T-cell (primary cell): Measurements from ENCODE around the gene NXPE1. TPM values are rescaled to one million over a fixed set of nuclear protein-coding genes. Genes with fewer than 3 reads are reported as not detected.
"Not testable (repeated sequence)": the region's sequence is repeated elsewhere in the genome, so short reads cannot be mapped to it uniquely, and the experiment has no call there.

Experiments
- ATAC-seq, 4 experiments: fragments of 200-7000 bp in 3 of 4; fragments of 150-1000 bp in 1 of 4; cut with Tn5 transposase; replicated peaks in 1 of 4; 1 replicate in 3 of 4; 2 replicates in 1 of 4; pipeline ENCODE4 v1.10.0; 2021; ENCODE audit warnings: moderate library complexity in 3 of 4, mild to moderate bottlenecking in 2 of 4, moderate number of reproducible peaks in 1 of 4
- CTCF ChIA-PET, 2 donors: fragments of 300-600 bp; sonication (Branson Sonifier 250); formaldehyde crosslinking; loops; one replicate each; lab custom pipeline; 2022; ENCODE audit warnings: antibody characterized with exemption in 2 of 2; lab: Charles Lee
- POLR2A ChIA-PET, 2 donors: fragments of 300-600 bp; sonication (Branson Sonifier 250); formaldehyde crosslinking; loops; one replicate each; lab custom pipeline; 2022; ENCODE audit warnings: antibody characterized with exemption in 2 of 2; lab: Charles Lee
- DNase-seq, 35 experiments: peaks; one replicate each; pipeline versions ENCODE4 v3.0.0 to v3.0.0-alpha.2; 2013 to 2023
- H3K27ac ChIP-seq: one replicate; pipeline ENCODE4 v1.5.1; 2013; ENCODE audit warnings: low read length
- H3K27me3 ChIP-seq, 2 experiments: replicated peaks in 1 of 2; 1 replicate in 1 of 2; 2 replicates in 1 of 2; pipeline versions ENCODE4 v1.6.1 to v1.7.0; 2013; ENCODE audit warnings: low read length in 1 of 2, mixed read lengths in 1 of 2; ENCODE audit not compliant: control insufficient read depth in 2 of 2, insufficient read depth in 2 of 2; ENCODE audit errors: extremely low read depth in 1 of 2
- H3K36me3 ChIP-seq, 2 donors: 1 replicate in 1 of 2; 2 replicates in 1 of 2; pipeline versions ENCODE4 v1.6.1 to v1.7.0; 2013; ENCODE audit warnings: low read length in 1 of 2; ENCODE audit not compliant: control insufficient read depth in 2 of 2, insufficient read depth in 1 of 2; ENCODE audit errors: extremely low read depth in 1 of 2
- H3K4me1 ChIP-seq, 2 experiments: 1 replicate in 1 of 2; 2 replicates in 1 of 2; pipeline versions ENCODE4 v1.6.1 to v1.7.0; 2013; ENCODE audit warnings: low read length in 2 of 2, mixed read lengths in 1 of 2; ENCODE audit not compliant: insufficient read depth in 2 of 2, control insufficient read depth in 1 of 2; ENCODE audit errors: extremely low read depth in 1 of 2
- H3K4me3 ChIP-seq, 2 donors: 1 replicate in 1 of 2; 2 replicates in 1 of 2; pipeline versions ENCODE4 v1.5.1 to v1.7.0; 2013; ENCODE audit warnings: mild to moderate bottlenecking in 2 of 2, low read length in 1 of 2, moderate library complexity in 1 of 2; ENCODE audit not compliant: control insufficient read depth in 1 of 2; ENCODE audit errors: extremely low read depth in 1 of 2
- H3K9me3 ChIP-seq: 2 replicates; pipeline ENCODE4 v1.7.0; 2013
- H3K27ac Mint-ChIP-seq, 2 donors: one replicate each; pipeline ENCODE4 v1.8.0; 2020 to 2021; ENCODE audit warnings: mild to moderate bottlenecking in 2 of 2, mixed read lengths in 2 of 2
- H3K27me3 Mint-ChIP-seq, 2 donors: one replicate each; pipeline ENCODE4 v1.8.0; 2021 to 2022; ENCODE audit warnings: mixed read lengths in 2 of 2
- H3K36me3 Mint-ChIP-seq: one replicate; pipeline ENCODE4 v1.8.0; 2021; ENCODE audit warnings: mixed read lengths
- H3K4me1 Mint-ChIP-seq, 3 donors: one replicate each; pipeline ENCODE4 v1.8.0; 2020 to 2022; ENCODE audit warnings: mixed read lengths in 3 of 3, mild to moderate bottlenecking in 1 of 3
- H3K4me3 Mint-ChIP-seq, 3 donors: one replicate each; pipeline ENCODE4 v1.8.0; 2020 to 2022; ENCODE audit warnings: mild to moderate bottlenecking in 3 of 3, mixed read lengths in 3 of 3, moderate library complexity in 3 of 3
- H3K9me3 Mint-ChIP-seq, 3 donors: one replicate each; pipeline ENCODE4 v1.8.0; 2020 to 2022; ENCODE audit warnings: mixed read lengths in 3 of 3
- WGBS: methylation state at CpG from one replicate; pipeline ENCODE4 v1.1.5; 2013; ENCODE audit warnings: missing lambda C conversion rate; ENCODE audit not compliant: insufficient coverage; 5-methylcytosine and 5-hydroxymethylcytosine counted together
- total RNA-seq, 35 experiments: library from RNA in 6 of 35; stranded (reverse) in 6 of 35; fragments of 120-200 nt in 1 of 35; gene quantifications; one replicate each; pipeline versions ENCODE4 v1.2.1 to v1.2.4 and lab custom pipeline; 2013 to 2026

The NXPE1 gene
- total RNA-seq, 5 donors from 2014 or later (not counting 1 experiment from before 2014, with no cell fraction given): not detected

DNA sequence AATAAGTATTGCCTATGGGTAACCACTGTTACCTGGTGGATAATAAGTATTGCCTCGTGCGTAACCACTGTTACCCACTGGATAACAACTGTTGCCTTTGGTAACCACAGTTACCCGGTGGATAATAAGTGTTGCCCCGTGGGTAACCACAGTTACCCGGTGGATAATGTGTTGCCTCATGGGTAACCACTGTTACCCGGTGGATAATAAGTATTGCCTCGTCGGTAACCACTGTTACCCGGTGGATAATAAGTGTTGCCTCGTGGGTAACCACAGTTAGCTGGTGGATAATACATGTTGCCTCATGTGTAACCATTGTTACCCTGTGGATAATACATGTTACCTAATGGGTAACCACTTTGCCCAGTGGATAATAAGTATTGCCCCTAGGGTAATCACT, 45.7 kb upstream of the NXPE1 start:
- DNase-seq (no peak), ATAC-seq (no peak)
- Histone ChIP-seq H3K36me3 (no peaks in the 10 kb centered on the region), H3K4me1 (no peaks in the 10 kb centered on the region), H3K27me3 (no peaks in the 10 kb centered on the region), H3K27ac (no peak overlapping the region), H3K4me3 (no peak overlapping the region), H3K9me3 (peaks cover 2% of the 10 kb centered on the region)
- no peaks in the 10 kb centered on the region for H3K27me3 Mint-ChIP-seq
- ChIA-PET CTCF (no interaction called here), POLR2A (no interaction called here)
- H3K27ac Mint-ChIP-seq: no peak overlapping the region
- no peak overlapping the region for H3K4me3 Mint-ChIP-seq
- H3K4me1 Mint-ChIP-seq: no peaks in the 10 kb centered on the region
- WGBS: 86% methylated on average over 5 of the region's 10 CpGs
- peaks cover 0 to 7% (median 5%) of the 10 kb centered on the region in 3 donors for H3K9me3 Mint-ChIP-seq
- no peaks in the 10 kb centered on the region for H3K36me3 Mint-ChIP-seq

- Histone ChIP-seq H3K9me3 (peaks cover 2% of the 10 kb centered on the region), H3K4me1 (no peaks in the 10 kb centered on the region), H3K36me3 (no peaks in the 10 kb centered on the region), H3K27ac (no peak overlapping the region), H3K4me3 (no peak overlapping the region), H3K27me3 (no peaks in the 10 kb centered on the region)
- peaks cover 0 to 7% (median 5%) of the 10 kb centered on the region in 3 donors for H3K9me3 Mint-ChIP-seq
- POLR2A ChIA-PET: no interaction called here
- CTCF ChIA-PET: no interaction called here
- no peaks in the 10 kb centered on the region for H3K4me1 Mint-ChIP-seq
- 47% methylated on average over 5 of the region's 5 CpGs for WGBS
- DNase-seq (no peak), ATAC-seq (no peak)
- no peaks in the 10 kb centered on the region for H3K27me3 Mint-ChIP-seq
- no peak overlapping the region for H3K4me3 Mint-ChIP-seq
- H3K36me3 Mint-ChIP-seq: no peaks in the 10 kb centered on the region
- H3K27ac Mint-ChIP-seq: no peak overlapping the region
Measured at GRCh38 chr11:114604886-114605285, 45.2 kb upstream of the NXPE1 start.

DNA sequence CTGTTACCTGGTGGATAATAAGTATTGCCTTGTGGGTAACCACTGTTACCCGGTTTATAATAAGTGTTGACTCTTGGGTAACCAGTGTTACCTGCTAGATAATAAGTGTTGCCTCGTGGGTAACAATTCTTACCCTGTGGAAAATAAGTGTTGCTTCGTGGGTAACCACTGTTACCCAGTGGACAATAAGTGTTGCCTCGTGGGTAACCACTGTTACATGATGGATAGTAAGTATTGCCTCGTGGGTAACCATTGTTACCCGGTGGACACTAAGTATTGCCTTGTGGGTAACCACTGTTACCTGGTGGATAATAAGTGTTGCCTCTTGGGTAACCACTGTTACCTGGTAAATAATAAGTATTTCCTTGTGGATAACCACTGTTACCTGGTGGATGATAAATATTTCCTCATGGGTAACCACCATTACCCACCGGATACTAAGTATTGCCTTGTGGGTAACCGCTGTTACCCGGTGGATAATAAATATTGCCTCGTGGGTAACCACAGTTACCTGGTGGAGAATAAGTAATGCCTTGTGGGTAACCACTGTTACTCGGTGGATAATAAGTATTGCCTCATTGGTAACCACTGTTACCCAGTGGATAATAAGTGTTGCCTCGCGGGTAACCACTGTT, 44.6 kb upstream of the NXPE1 start:
- ChIA-PET POLR2A (no interaction called here), CTCF (no interaction called here)
- no peak for ATAC-seq
- Histone ChIP-seq H3K9me3 (peaks cover 2% of the 10 kb centered on the region), H3K4me3 (no peak overlapping the region), H3K27me3 (no peaks in the 10 kb centered on the region), H3K27ac (no peak overlapping the region), H3K36me3 (no peaks in the 10 kb centered on the region), H3K4me1 (no peaks in the 10 kb centered on the region)
- Mint-ChIP-seq H3K4me3 (no peak overlapping the region), H3K27me3 (no peaks in the 10 kb centered on the region), H3K27ac (no peak overlapping the region), H3K4me1 (no peaks in the 10 kb centered on the region), H3K9me3 (peaks cover 0 to 7% (median 5%) of the 10 kb centered on the region in 3 donors), H3K36me3 (no peaks in the 10 kb centered on the region)
- DNase-seq: no peak
- 55% methylated on average over 7 of the region's 13 CpGs for WGBS

- H3K4me3 Mint-ChIP-seq, H3K9me3 ChIP-seq, H3K9me3 Mint-ChIP-seq, H3K27ac ChIP-seq, ATAC-seq, CTCF ChIA-PET, H3K4me1 Mint-ChIP-seq, H3K4me1 ChIP-seq, DNase-seq, H3K36me3 Mint-ChIP-seq, H3K27me3 ChIP-seq, H3K36me3 ChIP-seq, POLR2A ChIA-PET, H3K4me3 ChIP-seq, H3K27ac Mint-ChIP-seq, H3K27me3 Mint-ChIP-seq: not testable (repeated sequence)
- no CpG with 5 or more reads among the region's 7 CpGs for WGBS
Measured at GRCh38 chr11:114603151-114603550, 43.5 kb upstream of the NXPE1 start.

DNA sequence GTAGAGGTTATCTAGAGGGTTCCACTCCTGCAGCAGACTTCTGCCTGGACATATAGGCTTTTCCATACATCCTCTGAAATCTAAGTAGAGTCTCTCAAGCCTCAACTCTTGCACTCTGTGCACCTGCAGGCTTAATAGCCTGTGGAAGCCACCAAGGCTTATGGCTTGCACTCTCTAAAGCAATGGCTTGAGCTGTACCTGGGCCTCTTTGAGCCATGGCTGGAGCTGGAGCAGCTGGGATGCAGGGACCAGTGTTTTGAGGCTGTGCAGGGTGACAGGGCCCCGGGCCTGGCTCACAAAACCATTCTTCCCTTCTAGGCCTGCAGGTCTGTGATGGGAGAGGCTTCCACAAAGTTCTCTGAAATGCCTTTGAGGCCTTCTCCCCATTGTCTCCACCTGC, 38.8 kb upstream of the NXPE1 start:
- no peaks in the 10 kb centered on the region for H3K27me3 Mint-ChIP-seq
- no peaks in the 10 kb centered on the region for H3K4me1 Mint-ChIP-seq
- Histone ChIP-seq H3K27ac (no peak overlapping the region), H3K4me1 (no peaks in the 10 kb centered on the region), H3K4me3 (no peak overlapping the region), H3K9me3 (peaks cover 2% of the 10 kb centered on the region), H3K27me3 (peaks cover 0 to 2% of the 10 kb centered on the region in 2 experiments), H3K36me3 (no peaks in the 10 kb centered on the region)
- DNase-seq: no peak
- ChIA-PET POLR2A (no interaction called here), CTCF (no interaction called here)
- H3K9me3 Mint-ChIP-seq: no peaks in the 10 kb centered on the region
- H3K4me3 Mint-ChIP-seq: no peak overlapping the region
- H3K36me3 Mint-ChIP-seq: no peaks in the 10 kb centered on the region
- ATAC-seq: no peak
- H3K27ac Mint-ChIP-seq: no peak overlapping the region
- WGBS: no CpG with 5 or more reads among the region's 1 CpG

GRCh38 chr11:114596175-114596919, 36.7 kb upstream of the NXPE1 start:
- ATAC-seq (no peak), DNase-seq (no peak)
- H3K9me3 ChIP-seq: no peaks in the 10 kb centered on the region
- peaks cover 0 to 2% of the 10 kb centered on the region in 2 experiments for H3K27me3 ChIP-seq
- WGBS: 50% methylated on average over 1 of the region's 1 CpG
- Mint-ChIP-seq H3K36me3 (no peaks in the 10 kb centered on the region), H3K4me1 (no peaks in the 10 kb centered on the region), H3K27me3 (peaks cover 0 to 3% of the 10 kb centered on the region in 2 donors), H3K9me3 (no peaks in the 10 kb centered on the region), H3K4me3 (no peak overlapping the region), H3K27ac (no peak overlapping the region)
- CTCF ChIA-PET: no interaction called here
- POLR2A ChIA-PET: no interaction called here
- no peak overlapping the region for H3K4me3 ChIP-seq
- no peaks in the 10 kb centered on the region for H3K4me1 ChIP-seq
- H3K36me3 ChIP-seq: no peaks in the 10 kb centered on the region
- H3K27ac ChIP-seq: no peak overlapping the region
